ENCODE results near the gene ZNF362. TPM values are rescaled to one million over a fixed set of nuclear protein-coding genes. Genes with fewer than 3 reads are reported as not detected.

Gene ZNF362
- total RNA-seq, 1 donor = 14.5 TPM

DNA sequence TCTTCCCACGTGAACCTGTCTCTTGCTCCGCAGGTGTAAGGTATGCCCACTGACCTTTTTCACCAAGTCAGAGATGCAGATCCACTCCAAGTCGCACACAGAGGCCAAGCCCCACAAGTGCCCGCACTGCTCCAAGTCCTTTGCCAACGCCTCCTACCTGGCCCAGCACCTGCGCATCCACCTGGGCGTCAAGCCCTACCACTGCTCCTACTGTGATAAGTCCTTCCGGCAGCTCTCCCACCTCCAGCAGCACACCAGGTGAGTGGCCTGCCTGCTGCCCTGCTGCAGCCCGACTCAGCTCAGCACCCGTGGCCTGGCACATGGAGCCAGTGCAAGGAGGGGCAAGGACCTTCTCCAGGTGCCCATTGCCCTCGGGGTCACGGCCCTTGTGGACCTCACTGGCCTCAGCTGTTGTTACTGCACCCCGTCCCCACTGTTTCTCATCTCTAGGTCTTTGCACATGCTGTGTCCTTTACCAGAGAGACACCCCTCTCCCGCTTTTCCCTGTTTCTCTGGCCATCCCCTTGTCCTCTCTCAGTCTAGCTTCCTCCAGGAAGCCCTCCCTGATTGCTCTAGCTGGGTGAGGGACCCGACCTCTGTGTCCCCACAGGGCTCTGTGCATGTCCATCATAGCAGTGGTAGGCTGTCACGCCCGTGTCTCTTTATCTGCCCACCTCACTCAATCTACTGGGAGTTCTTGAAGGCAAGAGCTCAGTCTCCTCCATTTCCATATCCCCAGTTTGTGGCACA is 25.4 kb downstream of the ZNF362 start:
- TF ChIP-seq CTCF (IDR thresholded peaks at IDR 0.05; ENCODE audit: insufficient read depth, low read length) = no peak
- no peak overlapping the region for H3K4me3 ChIP-seq (ENCODE audit: low read depth, low read length)
- DNase-seq (ENCODE audit: low read depth) = no peak

- DNase-seq (ENCODE audit: low read depth) = no peak
- no peak for TF ChIP-seq CTCF (IDR thresholded peaks at IDR 0.05; ENCODE audit: insufficient read depth, low read length)
- no peak overlapping the region for H3K4me3 ChIP-seq (ENCODE audit: low read depth, low read length)
Observed at GRCh38 chr1:33282791-33283190, 26.5 kb downstream of the ZNF362 start.

DNA sequence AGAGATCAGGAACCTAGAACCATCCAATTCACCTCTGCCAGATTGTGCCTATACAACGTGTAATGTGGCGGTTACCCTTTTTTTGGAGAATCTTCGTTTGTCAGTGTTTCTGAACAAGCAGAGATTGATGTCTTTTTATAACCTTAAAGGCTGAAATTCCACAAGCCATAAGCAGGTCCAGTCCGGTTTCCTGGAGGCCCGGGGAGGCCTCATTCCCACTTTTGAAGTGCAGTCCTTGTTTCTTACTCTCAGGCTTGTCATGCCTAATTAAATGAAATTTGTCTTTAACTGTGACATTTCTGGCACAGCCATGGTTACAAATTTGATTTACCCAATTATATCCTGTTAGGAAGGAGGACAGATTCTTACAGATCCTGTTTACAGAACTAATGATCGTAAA is 27.8 kb downstream of the ZNF362 start:
- H3K4me3 ChIP-seq (ENCODE audit: low read depth, low read length) = no peak overlapping the region
- DNase-seq (ENCODE audit: low read depth) = no peak
- TF ChIP-seq CTCF (IDR thresholded peaks at IDR 0.05; ENCODE audit: insufficient read depth, low read length) = no peak

DNA sequence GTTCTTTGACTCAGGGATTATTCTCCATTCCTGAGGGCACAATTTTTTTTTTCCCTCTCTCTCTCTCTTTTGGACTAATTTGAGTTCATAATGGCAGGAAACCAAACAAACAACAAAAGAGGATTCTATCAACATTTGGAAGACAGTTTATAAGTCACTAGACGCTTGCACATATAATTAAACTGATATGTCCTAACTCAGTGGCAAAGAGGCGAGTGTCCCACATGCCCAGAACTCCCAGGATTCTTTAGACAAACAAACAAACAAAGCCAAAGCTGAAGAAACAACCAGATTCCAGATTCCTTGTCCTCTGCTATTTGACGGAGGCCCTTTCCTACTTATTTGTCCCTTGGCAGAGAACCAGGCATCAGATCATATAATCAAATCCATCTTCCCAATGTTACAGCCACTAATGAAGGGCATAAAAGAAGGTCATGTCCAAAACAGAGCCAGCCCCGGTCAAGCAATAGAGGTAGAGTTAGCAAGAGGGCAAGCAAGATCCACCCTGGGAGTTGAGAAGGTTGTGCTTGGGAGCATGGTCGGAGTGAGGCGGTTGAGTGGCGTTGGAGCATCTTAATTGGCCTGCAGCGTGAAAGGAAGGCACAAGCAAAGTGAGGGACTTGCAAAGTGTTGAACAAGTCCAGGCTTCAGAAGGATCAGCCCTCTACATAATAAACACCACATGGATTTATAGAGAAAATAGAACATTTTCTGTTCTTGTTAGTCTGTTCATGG is 30.3 kb downstream of the ZNF362 start:
- TF ChIP-seq CTCF (IDR thresholded peaks at IDR 0.05; ENCODE audit: insufficient read depth, low read length) = no peak
- H3K4me3 ChIP-seq (ENCODE audit: low read depth, low read length) = no peak overlapping the region
- DNase-seq (ENCODE audit: low read depth) = no peak

- H3K4me3 ChIP-seq (ENCODE audit: low read depth, low read length) = no peak overlapping the region
- no peak for TF ChIP-seq CTCF (IDR thresholded peaks at IDR 0.05; ENCODE audit: insufficient read depth, low read length)
- no peak for DNase-seq (ENCODE audit: low read depth)
Observed at GRCh38 chr1:33287317-33287716, 31.0 kb downstream of the ZNF362 start.

DNA sequence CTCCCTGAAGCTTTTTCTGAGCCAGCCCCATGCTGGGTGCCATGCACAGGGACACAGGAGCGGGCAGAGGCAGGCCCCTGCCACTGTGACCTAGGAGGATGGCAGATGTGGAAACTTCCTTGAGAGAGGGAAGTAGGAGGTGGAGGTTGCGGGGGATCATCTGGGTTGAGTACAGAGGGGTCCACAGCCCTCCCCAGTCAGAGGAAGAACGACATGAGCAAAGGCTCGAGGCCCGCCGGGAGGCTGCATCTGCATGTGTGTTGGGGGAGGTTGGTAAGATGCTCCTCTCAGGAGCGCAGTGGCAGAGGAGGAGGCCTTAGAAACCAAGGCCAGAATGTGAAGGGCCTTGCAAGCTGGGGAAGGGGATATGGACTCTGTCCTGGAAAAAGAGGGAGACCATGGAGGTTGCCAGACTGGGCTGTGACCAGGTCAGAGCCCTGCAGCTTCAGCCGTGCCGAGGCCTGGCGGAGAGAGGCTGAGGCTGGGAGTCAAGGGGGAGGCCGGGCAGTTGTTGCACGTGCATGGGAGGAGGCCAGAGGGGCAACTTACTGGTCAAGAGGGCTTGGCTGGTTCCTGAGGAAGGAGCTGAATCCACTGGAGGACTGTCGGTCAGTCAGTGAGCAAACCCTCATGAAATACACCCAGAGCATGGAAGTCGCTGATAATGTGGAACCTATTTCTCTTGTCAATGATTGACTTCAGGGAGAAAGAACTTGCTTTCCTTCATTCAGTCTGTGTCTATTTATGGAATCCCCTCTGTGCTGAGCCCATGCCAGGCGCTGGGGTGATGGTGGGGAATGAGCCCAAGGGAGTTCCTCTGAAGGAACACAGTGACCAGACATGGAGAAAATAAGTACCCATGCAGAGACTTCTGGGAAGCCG is 32.9 kb downstream of the ZNF362 start:
- no peak for TF ChIP-seq CTCF (IDR thresholded peaks at IDR 0.05; ENCODE audit: insufficient read depth, low read length)
- DNase-seq (ENCODE audit: low read depth) = no peak
- no peak overlapping the region for H3K4me3 ChIP-seq (ENCODE audit: low read depth, low read length)

Data from fibroblast of the aortic adventitia (primary cell).